Measurements from ENCODE around the gene TSPAN11.
"Not testable (repeated sequence)": the region's sequence is repeated elsewhere in the genome, so short reads cannot be mapped to it uniquely, and the experiment has no call there.

The TSPAN11 gene

DNA sequence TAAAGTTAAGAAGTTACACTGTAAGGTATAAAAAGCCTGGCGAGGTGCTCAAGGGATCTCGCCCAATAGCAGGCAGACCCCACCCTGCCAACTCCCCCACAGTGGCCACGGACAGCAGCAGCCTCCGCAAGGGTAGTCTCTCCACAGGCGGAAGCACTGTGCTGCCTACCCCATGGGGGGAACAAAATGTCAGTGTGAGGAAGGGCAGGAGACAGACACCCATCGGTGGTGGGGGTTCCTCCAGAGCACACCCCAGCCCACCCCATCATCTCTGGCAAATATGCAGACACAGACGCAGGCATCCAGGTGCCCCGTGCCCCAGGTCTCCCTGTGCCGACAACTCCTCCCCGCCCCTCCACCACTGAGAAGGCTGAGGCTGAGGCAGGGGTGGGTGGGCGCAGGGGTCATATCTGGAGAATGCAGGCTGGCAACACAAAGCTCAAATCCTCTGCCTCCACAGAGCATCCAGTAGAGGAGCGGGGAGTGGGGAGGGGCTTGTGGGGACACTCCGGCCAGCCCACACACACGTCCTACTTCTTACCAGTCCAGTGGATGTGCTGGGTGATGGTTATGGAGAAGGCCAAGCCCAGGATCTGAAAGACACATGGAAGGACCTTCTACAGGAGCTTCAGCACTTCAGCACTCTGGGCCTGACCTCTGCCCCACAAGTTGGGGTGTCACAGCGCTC is 78.9 kb downstream of the TSPAN11 start:
- DNase-seq = no peak

DNA sequence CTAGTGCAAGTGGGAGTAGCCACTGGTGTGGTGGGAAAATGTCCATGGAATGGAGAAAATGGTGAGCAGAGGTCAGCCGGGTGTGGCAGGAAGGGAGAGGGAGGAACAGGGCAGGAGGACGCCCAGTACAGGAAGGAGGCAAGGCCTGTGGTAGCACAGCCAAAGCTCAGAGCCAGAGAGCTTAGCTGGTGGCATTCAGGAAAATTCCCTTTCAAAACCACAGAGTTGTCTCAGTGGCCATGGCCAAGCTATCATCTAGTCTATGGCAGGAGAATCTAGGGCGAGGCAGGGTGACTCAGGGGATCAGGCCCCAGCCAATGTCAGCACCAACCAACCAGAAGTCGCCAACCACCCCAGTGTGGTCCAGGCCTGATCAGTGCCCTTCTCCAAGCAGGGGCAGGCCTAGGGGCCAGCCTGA is 79.4 kb downstream of the TSPAN11 start:
- no peak for DNase-seq

DNA sequence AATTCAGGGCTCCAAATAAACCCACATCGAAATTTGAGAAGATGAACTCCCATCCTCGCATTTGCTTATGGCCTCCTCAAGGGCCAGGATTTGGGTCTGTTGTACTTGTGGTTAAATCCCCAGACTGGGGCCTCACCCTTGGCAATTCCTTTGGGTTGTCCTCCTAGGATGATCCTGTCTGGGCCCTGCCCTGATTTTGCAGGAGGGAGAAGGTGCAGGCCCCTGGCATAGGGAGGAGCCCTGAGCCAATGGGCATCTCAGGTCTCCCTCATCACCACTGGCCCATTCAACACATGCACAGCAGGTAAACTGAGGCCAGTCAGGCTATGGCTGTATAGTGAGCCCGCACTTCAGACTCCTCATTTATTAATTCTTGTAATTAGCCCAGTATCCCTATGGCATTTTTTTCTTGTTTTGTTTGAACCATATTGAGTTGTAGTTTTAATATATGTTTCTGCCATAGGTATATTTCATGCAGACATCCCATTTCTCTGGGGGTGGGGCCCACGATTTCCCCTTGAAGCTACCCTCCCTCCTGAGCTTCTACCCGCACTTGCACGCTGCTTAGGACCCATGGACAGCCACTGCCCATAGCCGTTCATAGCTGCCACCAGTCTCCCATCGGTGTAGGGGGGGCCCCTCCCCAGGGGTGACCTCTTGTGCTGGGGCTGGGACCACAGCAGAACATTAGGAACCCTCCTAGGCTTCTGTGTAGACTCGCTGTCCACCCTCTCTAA is 80.0 kb downstream of the TSPAN11 start:
- DNase-seq = no peak

DNA sequence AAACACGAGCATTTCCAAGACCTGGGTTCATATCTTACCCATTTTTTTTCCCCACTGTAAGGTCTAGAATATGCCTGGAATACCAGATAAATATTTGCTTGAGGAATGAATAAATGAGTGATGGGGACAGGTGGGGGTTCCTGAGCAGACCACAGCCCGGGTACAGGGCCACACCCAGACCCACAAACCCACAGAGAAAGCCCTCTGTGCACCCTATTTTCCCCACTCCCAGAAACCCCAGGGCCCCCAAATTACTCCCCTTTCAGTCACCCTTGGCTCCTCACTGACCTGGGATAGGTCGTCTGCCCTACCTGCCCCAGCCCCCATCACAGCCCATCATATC is 80.6 kb downstream of the TSPAN11 start:
- DNase-seq = no peak

DNA sequence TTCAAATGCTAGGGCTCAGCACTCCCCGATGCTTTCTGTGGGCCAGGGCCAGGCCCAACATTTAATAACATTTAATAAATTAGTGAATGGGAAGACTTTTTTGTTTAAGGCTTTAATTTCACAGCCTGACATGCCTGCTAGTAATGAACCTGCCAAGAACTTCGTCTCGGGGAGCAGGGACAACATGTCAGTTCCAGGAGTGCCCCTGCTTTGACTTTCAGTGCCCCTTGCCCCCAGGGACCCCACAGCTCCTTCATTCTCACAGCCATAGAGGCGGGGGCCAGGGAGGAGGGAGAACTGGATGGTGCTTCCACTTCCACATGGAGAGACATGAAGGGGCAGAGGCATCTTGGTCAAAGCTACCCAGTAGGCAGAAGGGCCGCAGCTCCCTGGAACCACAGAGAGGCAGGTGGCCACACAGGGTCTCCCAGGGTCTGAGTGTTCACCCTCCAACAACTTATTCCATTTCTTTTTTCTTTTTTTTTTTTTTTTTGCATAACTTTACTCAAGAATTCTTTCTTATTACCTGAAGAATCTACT is 81.2 kb downstream of the TSPAN11 start:
- DNase-seq = no peak

DNA sequence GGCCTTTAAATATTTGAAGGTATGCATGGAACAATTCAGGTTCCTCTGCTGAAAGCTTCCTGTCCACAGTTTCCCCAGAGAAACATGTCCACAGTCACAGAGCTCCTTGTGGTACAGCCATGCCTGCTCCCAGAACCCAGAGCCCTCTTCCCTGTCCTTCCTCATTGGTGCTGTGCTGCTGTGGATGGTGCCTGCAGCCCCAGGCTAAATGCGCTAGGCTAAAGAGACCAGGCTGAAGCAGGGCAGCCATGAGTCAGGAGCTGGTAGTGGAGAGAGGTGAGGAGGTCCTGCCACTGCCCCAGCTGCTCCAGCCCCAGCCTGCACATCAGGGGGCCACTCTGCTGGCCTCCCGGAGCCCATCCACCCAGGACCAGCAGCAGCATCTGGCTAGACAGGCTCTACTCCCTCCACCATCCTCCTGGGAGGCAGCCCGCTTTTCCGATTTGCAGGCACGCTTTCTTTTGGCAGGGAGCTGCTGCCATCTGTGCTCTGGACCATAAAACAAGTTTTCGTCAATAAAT is 81.8 kb downstream of the TSPAN11 start:
- DNase-seq = no peak

DNA sequence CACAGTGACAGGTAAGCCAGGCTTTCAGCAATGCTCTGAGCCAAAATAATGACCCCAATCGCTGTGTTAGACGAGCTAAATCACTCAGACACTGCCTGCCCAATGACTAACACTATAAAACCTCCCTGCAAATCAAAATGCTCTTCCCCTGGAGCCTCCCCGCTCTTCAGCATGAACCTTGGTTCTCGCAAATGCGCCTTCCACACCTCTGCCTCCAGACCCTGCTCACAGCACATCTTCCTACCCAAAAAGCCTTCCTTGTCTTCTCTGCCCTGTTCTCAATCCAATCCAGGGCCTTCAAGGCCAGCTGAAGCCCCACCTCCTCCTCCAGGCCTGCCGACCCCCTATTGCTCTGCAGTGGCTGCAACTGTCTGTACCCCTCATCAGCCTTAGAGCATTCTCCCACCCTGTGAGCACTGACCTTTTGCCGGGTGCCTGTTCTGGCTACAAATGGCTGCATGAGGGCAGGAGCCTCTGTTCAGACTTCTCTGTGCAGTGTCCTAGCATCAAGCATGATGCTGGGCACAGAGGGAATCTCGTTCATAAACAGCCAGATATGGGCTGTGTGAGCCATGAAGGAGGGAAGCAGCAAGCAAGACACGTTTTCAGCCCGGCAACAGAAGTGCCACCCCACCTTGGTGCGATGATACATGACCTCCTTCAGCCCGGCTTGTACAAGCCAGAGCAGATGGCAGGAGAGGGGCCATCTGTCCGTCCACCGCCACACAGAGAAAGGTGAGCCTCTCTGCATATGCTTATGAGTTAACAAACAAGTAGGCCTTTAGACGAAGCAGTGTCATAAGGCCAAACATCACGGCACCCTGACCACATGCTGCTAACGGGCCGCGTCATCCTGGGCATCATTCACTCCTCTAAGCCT is 82.7 kb downstream of the TSPAN11 start:
- no peak for DNase-seq

DNA sequence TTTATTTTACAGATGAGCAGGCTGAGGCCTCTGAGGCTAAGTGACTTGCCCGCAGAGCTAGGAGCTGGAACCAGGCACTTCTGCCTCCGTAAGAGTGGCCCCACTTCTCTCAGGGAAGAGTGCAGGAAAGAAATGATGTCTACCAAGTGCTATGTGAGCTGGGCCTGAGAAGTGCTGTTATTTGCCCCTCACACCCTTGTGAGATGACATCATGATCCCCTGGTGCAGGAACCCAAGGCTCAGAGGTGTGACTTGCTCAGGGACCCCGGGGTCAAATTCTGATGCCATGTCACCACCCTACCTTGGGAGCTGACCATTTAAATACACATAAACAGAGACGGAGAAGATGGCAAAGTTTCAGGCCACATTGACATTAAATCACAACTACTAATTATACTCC is 83.4 kb downstream of the TSPAN11 start:
- DNase-seq = no peak

DNA sequence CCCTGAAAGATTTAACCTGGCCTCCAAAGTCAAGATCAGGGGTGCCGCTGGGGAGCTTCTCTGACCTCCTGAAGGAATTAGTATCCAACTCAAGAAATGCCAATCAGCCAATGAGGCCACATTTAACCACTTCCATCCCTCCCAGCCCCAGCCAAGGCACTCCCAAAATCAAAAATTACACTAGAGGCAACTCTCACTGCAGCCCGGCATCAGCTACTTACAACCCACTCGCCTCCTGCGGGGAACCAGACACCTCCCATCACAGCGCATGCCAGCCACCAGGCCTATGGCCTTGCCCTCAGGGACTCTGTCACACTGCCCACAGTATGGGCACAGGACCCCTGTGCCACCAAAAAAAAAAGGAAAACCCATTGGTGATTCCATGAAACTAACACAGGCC is 84.8 kb downstream of the TSPAN11 start:
- no peak for DNase-seq

DNA sequence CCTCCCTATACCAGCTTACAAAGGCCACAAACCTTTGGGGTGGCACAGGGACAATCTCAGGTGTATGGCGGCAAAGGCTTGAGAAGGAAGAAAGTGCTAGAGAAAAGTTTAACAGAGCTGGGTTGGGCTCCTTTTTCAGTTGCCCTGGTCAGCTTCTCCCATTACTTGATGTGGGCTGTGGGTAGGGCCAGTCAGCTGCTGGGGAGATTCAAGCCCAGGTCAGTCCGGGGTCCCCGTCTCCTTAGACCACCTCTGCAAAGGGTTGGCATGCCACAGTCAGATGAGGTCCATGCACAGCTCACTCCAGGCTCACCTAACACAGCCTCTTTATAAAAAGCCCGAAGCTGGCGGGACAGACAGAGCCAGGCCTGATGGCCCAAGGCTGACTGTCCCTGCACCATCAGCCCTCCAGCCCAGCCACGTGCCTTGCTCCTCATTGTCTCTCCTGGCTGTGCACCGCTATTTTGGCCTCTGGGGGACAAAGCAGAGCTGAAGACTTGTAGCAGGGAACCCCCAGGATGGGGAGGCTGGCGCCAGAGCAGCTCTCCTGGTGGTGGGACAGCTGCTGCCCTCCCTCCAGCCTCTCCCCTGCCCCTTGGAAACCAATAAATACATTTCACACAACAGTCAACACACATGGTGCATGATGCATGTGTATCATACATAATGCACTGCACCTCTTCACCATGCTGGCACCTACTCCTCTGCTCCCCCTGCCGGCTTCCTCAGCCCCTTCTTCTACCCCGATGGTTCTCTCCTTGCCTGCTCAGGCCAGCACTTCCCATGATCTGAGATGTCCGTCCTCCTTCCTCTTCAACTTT is 85.4 kb downstream of the TSPAN11 start:
- no peak for DNase-seq

DNA sequence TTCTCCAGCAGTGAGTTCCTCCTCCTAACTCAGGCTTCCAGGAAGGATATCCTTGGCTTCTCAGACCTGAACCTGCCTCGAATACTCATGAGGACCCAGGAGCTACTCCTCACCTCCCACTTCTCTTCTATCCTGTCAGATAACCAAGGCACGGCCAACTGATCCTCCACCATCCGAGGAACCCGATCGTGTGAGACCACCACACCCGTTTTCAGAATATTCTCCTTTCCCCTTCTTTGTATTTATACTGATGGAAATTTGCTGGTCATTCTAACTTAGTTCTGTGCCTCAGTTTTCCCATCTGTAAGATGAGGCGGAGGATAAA is 86.0 kb downstream of the TSPAN11 start:
- not testable (repeated sequence) for DNase-seq

DNA sequence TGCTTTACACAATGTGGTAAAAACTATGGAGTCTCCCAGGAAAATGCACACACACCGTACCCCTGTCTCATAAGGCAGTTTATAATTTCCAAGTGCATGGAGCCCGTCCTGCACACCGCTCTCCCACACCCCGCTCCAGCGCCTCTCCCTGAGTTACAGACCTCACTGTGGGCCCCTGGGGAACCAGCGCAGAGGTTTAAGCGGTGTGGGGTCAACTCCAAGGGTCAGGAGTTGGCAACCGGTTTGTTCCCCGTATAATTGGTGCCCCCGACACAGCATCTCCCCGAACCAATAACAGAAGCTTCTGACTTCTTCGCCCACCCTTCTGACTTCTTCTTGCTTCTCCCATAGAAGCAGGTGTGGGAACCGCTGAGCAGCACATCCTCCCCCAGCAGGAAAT is 88.7 kb downstream of the TSPAN11 start:
- DNase-seq = no peak

DNA sequence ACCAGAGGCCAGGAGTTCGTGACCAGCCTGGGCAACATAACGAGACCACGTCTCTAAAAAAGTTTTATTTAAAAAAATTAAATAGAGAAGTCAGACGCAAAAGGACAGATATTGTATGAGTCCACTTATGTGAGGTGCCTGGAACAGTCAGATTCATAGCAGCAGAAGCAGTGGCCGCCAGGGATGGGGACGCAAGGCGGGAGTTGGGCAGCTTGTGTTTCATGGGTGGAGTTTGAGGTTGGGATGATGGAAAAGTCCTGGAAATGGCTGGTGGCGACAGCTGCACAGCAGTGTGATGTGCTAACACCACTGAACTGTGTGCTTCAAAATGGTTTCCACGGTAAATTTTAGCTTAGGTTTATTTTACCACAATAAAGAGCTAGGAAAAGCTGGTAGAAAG is 89.5 kb downstream of the TSPAN11 start:
- no peak for DNase-seq

DNA sequence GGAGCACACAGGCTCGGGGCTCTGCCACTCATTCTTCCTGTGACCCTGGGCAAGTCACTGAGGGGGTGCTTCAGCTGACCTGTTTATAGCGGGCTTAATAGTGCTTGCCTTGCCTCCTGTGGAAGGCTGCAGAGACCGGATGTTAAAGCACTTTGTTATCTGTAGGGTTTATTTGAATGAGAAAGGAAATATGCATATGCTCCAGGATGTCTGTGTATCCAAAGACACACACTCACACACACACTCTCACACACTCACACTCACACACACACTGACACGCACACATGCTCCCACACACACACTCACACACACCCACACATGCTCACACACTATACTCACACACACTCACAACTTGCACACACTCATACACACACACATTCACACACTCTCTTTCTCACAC is 91.0 kb downstream of the TSPAN11 start:
- no peak for DNase-seq

DNA sequence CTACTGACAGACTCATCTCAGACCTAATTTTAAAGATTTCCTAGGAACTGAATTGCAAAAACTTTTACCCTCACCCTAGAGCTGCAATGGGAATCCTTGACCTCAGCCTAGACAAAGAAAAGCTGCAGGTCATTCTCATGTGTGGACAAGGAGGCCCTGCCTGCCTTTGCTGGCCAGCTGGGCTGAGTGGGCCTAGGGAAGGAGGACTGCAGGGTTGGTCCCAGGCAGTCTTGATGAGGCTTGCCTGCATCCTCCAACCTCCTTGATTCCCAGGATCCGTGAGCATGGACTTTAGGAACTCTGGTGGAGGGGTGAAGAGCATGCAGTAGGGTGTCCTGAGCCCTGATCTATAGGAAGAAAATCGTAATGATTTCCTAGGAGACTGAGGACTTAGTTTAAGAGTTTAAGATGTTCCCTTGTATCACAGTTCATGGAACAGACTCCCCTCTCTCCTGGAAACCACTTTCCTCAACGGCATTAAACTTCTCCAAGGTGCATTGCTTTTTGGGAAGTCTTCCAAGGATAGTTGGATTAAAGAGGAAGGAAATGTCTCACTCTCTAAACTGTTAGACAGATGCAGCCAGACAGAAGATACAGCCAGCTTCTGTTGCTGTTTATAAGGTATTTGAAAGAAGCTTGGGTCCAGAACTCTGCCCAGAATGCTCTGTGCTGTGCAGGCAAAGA is 91.7 kb downstream of the TSPAN11 start:
- no peak for DNase-seq

DNA sequence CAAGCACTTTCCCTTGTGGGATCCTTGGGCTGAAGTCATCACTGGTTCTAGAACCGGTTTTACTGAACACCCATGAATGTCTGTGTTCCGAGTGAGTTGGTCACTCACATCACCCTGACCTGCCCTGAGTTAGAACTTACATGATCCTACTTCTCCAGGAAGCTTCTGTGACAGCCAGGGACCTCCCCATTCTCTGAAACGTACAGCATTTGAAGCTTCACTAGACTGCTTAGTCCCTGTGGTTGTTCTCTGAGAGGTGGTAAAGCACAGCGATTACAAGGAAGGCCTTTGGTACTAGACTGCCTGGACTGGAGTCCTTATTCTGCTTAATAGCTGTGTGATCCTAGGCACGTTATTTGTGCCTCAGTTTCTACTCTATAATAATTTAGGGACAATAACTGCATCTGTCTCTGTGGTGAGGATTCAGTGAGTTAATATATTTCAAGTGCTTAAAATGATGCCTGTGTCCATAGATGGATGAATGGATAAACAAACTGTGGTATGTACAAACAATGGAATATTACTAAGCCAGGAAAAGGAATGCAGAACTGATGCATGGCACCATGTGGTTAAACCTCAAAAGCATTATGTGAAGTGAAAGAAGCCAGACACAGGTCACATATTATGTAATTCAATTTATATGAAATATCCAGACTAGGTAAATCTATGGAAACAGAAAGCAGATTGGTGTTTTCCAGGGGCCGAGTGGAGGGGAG is 92.4 kb downstream of the TSPAN11 start:
- DNase-seq = no peak

DNA sequence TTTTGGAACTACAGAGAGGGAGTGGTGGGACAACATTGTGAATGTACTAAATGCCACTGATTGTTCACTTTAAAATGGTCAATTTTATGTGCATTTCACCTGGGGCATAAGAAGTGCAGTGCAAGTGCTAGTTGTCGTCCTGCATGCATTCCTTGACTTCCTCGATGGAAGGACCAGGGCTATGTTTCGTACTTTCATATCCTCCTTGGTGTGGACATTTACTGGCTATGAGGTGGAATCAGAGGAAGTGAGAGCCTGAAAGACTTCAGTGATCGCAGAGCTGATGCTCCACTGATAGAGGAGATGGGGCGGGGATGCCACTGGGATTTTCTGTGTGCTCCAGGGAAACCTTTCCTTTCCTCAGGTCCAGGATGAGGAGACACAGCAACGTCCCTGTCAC is 93.0 kb downstream of the TSPAN11 start:
- no peak for DNase-seq

DNA sequence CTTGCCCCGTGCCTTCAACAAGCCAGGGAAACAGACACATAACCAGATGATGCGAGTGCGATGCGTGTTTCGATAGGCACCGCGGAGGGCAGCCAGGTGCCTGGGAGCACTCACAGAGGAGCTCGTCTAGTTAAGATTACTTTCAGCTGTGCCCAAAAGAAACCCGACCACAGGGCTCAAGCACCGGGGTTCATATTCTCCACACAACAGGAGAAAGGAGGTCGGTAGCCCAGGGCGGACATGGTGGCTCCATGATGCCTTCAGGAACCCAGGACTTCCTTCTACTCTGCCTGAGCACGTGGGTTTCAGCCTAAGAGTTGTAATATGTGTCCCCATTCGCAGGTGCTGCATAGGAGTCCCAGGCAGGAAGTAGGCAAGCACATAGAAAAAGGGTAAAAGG is 93.4 kb downstream of the TSPAN11 start:
- no peak for DNase-seq

DNA sequence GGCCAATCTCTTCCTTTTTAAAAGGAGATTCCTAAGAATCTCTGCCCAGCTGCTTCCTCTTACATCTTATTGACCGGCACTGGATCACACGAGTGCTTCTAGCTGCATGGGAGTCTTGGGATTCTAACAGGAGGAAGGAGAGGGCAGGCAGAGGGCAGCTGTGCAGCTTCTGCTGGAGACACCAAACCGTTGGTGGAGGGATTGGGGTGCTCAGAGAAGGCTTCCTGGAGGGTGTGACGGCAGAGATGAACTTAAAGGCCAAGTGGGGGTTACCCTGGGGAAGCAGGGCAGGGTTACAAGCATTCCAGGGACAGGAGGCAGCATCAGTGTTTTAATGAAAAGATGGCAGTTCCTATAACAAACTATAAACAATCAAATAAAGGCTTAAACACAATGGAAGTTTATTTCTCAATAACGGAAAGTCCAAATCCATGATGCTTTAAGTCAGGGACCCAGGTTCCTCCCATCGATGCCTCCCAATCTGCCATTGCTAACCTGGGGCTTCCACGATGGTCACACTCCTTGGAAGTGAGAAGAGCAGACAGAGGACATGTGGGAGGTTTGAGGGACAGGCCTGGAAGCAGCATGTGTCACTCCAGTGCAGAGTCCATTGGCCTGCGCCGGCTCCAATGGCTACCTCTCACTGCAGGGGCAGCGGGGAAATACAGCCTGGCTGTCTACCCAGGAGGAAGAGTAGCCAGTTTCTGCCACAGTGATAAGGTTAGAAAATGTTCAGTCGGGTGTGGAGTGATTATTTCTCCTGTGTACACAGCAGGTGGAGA is 94.0 kb downstream of the TSPAN11 start:
- DNase-seq = no peak

DNA sequence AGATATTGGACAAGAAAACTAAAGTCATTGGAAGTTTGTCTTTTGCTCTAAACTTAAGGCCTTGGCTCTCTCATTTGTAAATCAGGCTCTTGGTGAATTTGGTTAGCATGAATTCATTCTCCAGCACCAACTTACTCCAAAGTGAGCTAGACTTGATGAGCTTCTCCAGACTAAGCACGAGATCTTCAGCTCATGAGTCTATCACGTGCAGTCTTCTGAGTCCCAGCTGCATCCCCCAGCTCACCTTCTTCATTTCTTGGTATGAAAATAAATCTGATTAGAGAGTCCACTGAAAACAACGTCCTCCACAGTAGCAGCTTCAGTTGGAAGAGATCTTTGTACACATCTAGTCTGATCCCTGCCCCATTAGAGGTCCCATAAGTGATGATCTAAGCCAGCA is 94.6 kb downstream of the TSPAN11 start:
- no peak for DNase-seq
